Measurements from ENCODE around the gene KCTD19.

- TF ChIP-seq CTCF (conservative IDR thresholded peaks at IDR 0.05; ENCODE audit: low read depth, low read length) (no peak), EZH2 (IDR thresholded peaks at IDR 0.05; ENCODE audit: low read length, unreplicated experiment) (no peak), EZH2phosphoT487 (IDR thresholded peaks at IDR 0.05; ENCODE audit: borderline replicate concordance, low read length) (no peak)
Observed at GRCh38 chr16:67311607-67312488, 14.7 kb downstream of the KCTD19 start.

Measured in PC-3 (cell line).